ENCODE measurements around the gene APOL1. TPM values are rescaled to one million over a fixed set of nuclear protein-coding genes. Genes with fewer than 3 reads are reported as not detected.
"Not testable (repeated sequence)": the region's sequence is repeated elsewhere in the genome, so short reads cannot be mapped to it uniquely, and the experiment has no call there.

Gene APOL1
- 10 to 100 TPM; 23.3 to 38.2 TPM for total RNA-seq
- long read RNA-seq, transcript APOL1-203 (7 exons, 1,564 nt) = major isoform, 7 of 30 reads
- long read RNA-seq, partial matches to known transcripts = 0 of 30 reads
- long read RNA-seq, other reads (novel, unspliced or antisense) = 23 of 30 reads

DNA sequence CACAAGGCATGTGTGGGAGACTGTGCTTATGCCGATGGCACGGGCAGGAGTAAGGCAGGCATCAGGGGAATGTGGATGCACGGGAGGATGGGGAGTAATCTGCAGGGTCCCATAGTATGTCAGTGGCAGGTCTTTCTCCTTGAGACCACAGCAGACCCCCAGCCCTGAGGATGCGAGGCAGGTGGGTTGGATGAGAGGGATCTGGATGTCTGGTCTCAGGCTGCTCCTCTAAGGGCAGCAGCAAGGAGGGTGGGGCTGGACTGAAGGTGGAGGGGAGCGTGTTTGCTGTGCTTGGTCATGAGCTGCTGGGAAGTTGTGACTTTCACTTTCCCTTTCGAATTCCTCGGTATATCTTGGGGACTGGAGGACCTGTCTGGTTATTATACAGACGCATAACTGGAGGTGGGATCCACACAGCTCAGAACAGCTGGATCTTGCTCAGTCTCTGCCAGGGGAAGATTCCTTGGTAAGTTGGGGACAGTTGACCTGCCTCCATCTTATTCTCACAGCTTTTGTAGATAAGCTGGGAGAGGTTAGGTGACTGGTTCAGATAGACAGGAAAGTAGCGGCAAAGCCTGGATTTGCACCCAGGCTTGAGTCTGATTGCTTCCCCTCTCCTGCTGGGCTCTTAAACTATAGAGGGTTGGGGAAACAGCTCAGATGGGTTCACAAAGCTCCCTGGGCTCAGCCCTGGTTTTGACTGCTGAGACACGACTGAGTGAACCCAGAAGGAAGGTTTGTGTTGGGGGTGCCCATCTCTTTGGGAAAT lies at the start of gene APOL1:
APOL1 (plus strand) TSS at position 380 of the 769 bp plus-strand sequence. CDS start 1,823 bp downstream, outside the sequence.
- DNase-seq (peak; percentile 56 to 79), ATAC-seq (peak; percentile 94)
- intact Hi-C loops (cut with DNase I, micrococcal nuclease) = no loop called here

- DNase-seq; intact Hi-C loops (cut with DNase I, micrococcal nuclease): not testable (repeated sequence)
- peak; percentile 34 for ATAC-seq
Observed at GRCh38 chr22:36203441-36203840, 49.5 kb upstream of the APOL1 start.

GRCh38 chr22:36204001-36204631 lies 48.8 kb upstream of the APOL1 start:
- ATAC-seq = peak; percentile 23
- intact Hi-C loops (cut with DNase I, micrococcal nuclease) = no loop called here
- peak in 1 of 2 donors; percentile 22 for DNase-seq

DNA sequence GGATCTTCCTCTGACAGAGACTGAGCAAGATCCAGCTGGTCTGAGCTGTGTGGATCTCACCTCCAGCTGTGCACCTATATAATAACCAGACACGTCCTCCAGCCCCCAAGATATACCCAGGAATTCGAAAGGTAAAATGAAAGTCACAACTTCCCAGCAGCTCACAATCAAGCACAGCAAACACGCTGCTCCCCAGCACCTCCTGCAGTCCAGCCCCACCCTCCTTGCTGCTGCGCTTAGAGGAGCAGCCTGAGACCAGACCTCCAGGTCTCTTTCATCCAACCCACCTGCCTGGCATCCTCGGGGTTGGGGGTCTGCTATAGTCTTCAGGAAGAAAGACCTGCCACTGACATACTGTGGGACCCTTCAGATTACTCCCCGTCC lies 48.3 kb upstream of the APOL1 start:
- DNase-seq (peak in 1 of 2 donors; percentile 60), ATAC-seq (peak; percentile 76)
- intact Hi-C loops (cut with DNase I, micrococcal nuclease) = no loop called here

GRCh38 chr22:36205573-36205972 lies 47.4 kb upstream of the APOL1 start:
- DNase-seq; ATAC-seq; intact Hi-C loops (cut with DNase I, micrococcal nuclease): not testable (repeated sequence)

- DNase-seq (no peak), ATAC-seq (no peak)
- intact Hi-C loops (cut with DNase I, micrococcal nuclease) = no loop called here
Observed at GRCh38 chr22:36206255-36206654, 46.7 kb upstream of the APOL1 start.

DNA sequence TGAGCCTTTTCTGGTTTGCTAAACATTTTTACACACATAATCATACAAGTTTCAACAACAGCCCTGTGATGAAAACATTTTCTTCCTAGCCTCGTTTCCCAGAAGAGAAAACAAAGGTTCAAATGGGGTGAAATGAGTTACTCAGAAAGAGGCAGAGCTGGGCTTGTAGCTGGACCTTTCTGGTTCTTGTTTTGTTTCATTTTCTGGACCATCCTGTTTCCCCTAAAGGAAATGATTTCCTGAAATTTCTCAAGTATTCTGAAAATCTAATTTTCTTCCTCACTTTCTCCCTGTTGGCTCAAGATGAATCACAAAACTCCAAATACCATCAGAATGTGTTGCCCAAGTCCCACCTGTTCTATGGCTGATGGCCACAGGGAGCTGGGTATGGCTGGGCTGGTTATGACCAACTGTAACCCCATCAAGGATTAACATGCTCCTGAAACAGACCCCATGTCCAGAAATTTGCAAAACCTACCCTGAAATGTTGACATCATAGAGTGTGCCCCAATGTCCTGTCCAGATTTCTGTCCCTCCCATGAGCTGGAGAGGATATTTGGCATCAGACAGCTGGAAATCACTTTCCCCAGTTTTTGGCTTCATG lies 44.7 kb upstream of the APOL1 start:
- intact Hi-C loops (cut with DNase I, micrococcal nuclease) = no loop called here
- no peak for DNase-seq
- ATAC-seq = no peak

DNA sequence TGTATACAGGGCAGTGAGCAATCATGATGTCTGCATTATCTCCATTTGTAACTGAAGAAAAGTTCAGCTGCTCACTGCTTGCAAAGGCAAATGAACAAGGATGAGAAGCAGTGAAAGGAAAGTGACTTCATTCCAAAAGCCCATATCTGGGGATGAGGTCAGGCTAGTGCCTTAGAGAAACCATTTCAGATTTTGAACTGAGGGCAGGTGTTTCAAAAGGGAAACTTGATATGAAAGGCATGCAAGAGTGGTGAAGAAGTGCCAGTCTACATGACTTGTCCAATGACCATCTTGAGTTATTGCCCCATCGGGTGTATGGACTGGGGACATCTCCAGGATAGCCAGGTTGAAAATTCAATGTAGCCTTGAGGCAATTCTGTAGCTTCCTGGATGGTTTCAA lies 44.0 kb upstream of the APOL1 start:
- DNase-seq = no peak
- intact Hi-C loops (cut with DNase I, micrococcal nuclease) = no loop called here
- ATAC-seq = no peak

DNA sequence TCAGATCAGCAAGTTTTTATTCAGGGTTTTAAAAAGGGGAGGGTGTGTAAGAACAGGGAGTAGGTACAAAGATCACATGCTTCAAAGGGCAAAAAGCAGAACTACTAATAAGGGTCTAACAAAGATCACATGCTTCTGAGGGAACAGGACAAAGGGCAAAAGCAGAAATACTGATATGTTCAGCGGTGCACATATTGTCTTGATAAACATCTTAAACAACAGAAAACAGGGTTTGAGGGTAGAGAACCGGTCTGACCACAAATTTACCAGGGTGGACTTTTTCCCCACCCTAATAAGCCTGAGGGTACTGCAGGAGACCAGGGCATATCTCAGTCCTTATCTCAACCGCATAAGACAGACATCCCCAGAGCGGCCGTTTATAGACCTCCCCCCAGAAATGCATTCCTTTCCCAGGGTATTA lies 43.4 kb upstream of the APOL1 start:
- DNase-seq; ATAC-seq; intact Hi-C loops (cut with DNase I, micrococcal nuclease): not testable (repeated sequence)

GRCh38 chr22:36210224-36210623 lies 42.7 kb upstream of the APOL1 start:
- intact Hi-C loops (cut with DNase I, micrococcal nuclease) = no loop called here
- ATAC-seq (no peak), DNase-seq (no peak)

DNA sequence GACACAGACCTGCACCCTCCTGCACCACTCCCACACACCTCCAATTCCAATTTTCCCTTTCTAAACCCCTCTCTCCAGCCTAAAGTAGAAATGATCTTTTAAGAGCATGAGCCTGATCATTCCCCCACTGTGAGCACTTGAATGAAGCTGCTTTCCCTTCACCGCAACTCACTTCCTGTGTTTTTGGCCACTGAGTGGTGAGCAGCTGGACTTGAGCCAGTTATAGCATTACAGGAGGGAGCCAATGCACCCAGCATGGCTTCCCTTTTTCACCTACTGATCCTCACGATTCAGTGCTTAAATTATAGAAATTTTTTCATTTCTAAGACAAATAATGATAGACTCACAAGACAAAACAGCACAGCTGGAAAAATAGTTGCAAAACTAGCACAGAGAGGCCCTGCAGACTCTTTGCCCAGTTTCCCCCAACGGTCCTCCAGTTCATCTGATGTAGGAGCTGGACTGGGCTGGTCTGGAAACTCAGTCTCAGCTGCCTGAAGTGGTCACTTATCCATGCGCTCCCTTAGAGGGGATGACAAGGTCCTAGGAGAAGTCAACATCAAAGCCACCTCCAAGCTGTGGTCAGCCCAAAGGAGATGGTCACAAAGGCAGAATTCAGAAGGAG lies 41.6 kb upstream of the APOL1 start:
- ATAC-seq (no peak), DNase-seq (no peak)
- intact Hi-C loops (cut with DNase I, micrococcal nuclease) = no loop called here

DNA sequence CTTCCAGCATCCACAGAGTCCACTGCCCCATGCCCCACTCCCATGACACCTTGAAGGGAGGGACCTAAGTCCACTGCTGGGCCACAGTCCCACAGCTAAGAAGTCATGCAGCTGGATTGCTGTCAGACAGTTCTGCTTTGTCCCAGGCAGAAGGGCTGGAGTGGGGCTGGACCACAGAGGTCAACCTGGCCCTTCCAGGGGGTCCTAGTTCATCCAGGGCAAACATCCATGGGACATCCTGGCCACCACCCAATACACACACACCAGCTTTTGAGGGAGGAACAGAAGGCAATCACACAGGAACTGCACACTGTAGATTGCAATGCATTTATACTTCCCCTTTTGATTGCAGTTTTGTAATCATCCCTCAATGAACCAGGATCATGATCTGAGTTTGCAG lies 40.0 kb upstream of the APOL1 start:
- ATAC-seq = peak; percentile 29
- no peak for DNase-seq
- intact Hi-C loops (cut with DNase I, micrococcal nuclease) = no loop called here

DNA sequence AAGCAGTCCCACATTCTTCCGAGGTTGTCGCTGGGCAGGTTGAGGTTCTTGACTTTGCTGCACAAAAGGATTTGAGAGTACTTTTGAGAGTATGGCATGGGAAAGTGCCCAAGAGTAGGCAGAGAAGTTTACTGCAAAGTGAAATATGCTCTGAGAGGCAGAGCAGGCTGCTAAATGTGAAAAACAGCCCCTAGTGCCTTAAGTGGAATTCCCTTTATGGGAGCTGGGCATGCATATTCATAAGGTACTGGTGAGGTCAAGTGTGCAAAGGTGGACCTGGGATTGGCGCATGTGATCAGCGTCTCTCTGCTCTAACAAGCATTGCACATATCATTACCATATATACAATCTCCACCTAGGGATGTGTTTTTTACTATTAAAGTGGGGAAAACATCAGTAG lies 39.3 kb upstream of the APOL1 start:
- intact Hi-C loops (cut with DNase I, micrococcal nuclease) = no loop called here
- ATAC-seq (no peak), DNase-seq (no peak)

DNA sequence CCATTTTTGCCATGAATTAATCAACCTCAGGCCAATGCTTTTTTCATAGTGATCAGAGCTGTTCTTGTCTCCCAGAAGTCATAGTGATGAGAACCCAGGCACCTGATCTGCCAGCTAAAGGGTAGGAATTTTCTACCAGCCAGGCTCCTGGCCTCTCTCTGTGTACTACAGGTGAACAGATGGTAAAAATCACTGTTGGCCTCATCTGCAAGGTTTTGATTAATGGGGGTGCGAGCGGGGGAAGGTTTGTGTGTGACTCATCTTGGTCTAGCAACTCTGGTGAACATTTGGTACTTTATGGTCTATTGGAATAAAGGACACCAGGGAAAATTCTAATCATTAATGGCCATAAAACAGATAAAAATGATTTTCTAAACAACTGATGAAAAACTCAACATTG lies 37.0 kb upstream of the APOL1 start:
- DNase-seq = no peak

GRCh38 chr22:36218648-36219193 lies 34.2 kb upstream of the APOL1 start:
- intact Hi-C loops (cut with DNase I, micrococcal nuclease) = no loop called here
- DNase-seq (no peak), ATAC-seq (no peak)

More for the DNA sequence above, 37.0 kb upstream of the APOL1 start:
- intact Hi-C loops (cut with DNase I, micrococcal nuclease) = no loop called here
- ATAC-seq = no peak

DNA sequence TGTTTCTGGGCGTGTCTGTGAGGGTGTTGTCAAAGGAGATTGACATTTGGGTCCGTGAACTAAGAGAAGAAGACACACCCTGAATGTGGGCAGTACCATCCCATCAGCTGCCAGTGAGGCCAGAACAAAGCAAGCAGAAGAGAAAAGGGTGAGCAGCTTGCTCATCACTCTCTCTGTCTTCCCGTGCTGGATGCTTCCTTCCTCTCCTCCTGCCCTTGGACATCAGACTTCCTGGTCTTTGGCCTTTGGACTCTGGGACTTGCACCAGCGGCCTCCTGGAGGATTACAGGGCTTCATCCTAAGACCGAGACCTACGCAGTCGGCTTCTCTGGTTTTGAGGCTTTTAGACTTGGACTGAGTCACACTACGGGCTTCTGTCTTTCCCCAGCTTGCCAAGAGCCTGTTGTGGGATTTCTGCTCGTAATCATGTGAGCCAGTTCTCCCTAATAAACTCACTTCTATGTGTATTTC lies 32.4 kb upstream of the APOL1 start:
- DNase-seq (no peak), ATAC-seq (peak; percentile 83)
- intact Hi-C loops (cut with DNase I, micrococcal nuclease) = no loop called here

GRCh38 chr22:36221799-36222751 lies 30.9 kb upstream of the APOL1 start:
- DNase-seq = peak in 1 of 2 donors; percentile 68
- peak; percentile 82 for ATAC-seq
- intact Hi-C loops (cut with DNase I, micrococcal nuclease) = no loop called here
